ENCODE data around the gene ITGAE. TPM values are rescaled to one million over a fixed set of nuclear protein-coding genes. Genes with fewer than 3 reads are reported as not detected.
A peak's percentile ranks its signal among the peaks of the same experiment; 100 is the strongest.

The ITGAE gene
- total and polyA plus RNA-seq, 7 donors: 25.2 to 51.8 (median 42.9) TPM

DNA sequence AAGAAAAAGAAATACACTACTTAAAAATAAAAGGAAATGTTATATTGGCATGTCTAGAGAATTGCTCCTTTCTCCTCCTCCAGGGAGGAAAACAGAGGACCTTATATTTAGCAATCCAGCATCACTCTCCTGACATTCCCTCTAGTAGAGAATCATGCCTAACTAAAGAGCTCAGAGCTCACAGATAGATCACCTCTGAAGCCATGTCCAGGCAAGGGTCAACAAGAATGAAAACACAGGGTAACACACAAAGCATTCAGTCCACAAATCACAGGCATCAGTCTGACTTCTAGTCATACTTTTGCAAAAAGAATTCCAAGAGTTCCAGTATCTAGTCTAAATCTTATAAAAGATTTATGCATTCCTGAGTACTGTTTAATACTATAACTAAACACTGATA is 81.7 kb downstream of the ITGAE start:
- H3K9me3 ChIP-seq: no peaks in the 10 kb centered on the region
- H3K27me3 ChIP-seq: no peaks in the 10 kb centered on the region
- no peak for TF ChIP-seq EP300 (IDR thresholded peaks at IDR 0.05)
- no peak for TF ChIP-seq POLR2A (IDR thresholded peaks at IDR 0.05)
- no peak for TF ChIP-seq CTCF (IDR thresholded peaks at IDR 0.05)
- TF ChIP-seq POLR2AphosphoS5 (IDR thresholded peaks at IDR 0.05): no peak
- intact Hi-C loops (cut with DNase I): no loop called here
- H3K27ac ChIP-seq: peak overlapping the region in 1 of 4 donors; percentile 56
- no peak overlapping the region for H3K4me3 ChIP-seq
- no peak for DNase-seq
- H3K4me1 ChIP-seq: peaks cover 0 to 30% (median 23%) of the 10 kb centered on the region in 4 donors
- peaks cover 14 to 63% (median 27%) of the 10 kb centered on the region in 4 donors for H3K36me3 ChIP-seq

GRCh38 chr17:3718201-3718600 is 82.8 kb downstream of the ITGAE start:
- no peak for DNase-seq
- H3K36me3 ChIP-seq: peaks cover 14 to 73% (median 27%) of the 10 kb centered on the region in 4 donors
- no peaks in the 10 kb centered on the region for H3K27me3 ChIP-seq
- no peaks in the 10 kb centered on the region for H3K9me3 ChIP-seq
- H3K4me3 ChIP-seq: no peak overlapping the region
- peaks cover 0 to 26% (median 19%) of the 10 kb centered on the region in 4 donors for H3K4me1 ChIP-seq
- TF ChIP-seq CTCF (IDR thresholded peaks at IDR 0.05): no peak
- TF ChIP-seq EP300 (IDR thresholded peaks at IDR 0.05): no peak
- TF ChIP-seq POLR2A (IDR thresholded peaks at IDR 0.05): no peak
- no peak for TF ChIP-seq POLR2AphosphoS5 (IDR thresholded peaks at IDR 0.05)
- intact Hi-C loops (cut with DNase I): no loop called here
- no peak overlapping the region for H3K27ac ChIP-seq
- 90 to 93% methylated on average over 4 of the region's 4 CpGs for WGBS, 2 donors

- no peak overlapping the region for H3K27ac ChIP-seq
- no peak overlapping the region for H3K4me3 ChIP-seq
- no peak for DNase-seq
- 89 to 95% methylated on average over 8 of the region's 8 CpGs for WGBS, 2 donors
- intact Hi-C loops (cut with DNase I): no loop called here
- peaks cover 0 to 8% (median 2%) of the 10 kb centered on the region in 4 donors for H3K4me1 ChIP-seq
- TF ChIP-seq CTCF (IDR thresholded peaks at IDR 0.05) (no peak), EP300 (IDR thresholded peaks at IDR 0.05) (no peak), POLR2A (IDR thresholded peaks at IDR 0.05) (no peak), POLR2AphosphoS5 (IDR thresholded peaks at IDR 0.05) (no peak)
- H3K36me3 ChIP-seq: peaks cover 14 to 86% (median 27%) of the 10 kb centered on the region in 4 donors
- H3K9me3 ChIP-seq: no peaks in the 10 kb centered on the region
- no peaks in the 10 kb centered on the region for H3K27me3 ChIP-seq
Observed at GRCh38 chr17:3715296-3715695, 85.7 kb downstream of the ITGAE start.

GRCh38 chr17:3712811-3713463 is 88.1 kb downstream of the ITGAE start:
- Histone ChIP-seq H3K4me1 (no peaks in the 10 kb centered on the region), H3K36me3 (peaks cover 14 to 64% (median 23%) of the 10 kb centered on the region in 4 donors), H3K4me3 (no peak overlapping the region), H3K9me3 (no peaks in the 10 kb centered on the region), H3K27me3 (no peaks in the 10 kb centered on the region), H3K27ac (no peak overlapping the region)
- intact Hi-C loops (cut with DNase I): no loop called here
- TF ChIP-seq POLR2A (IDR thresholded peaks at IDR 0.05) (no peak), CTCF (IDR thresholded peaks at IDR 0.05) (no peak), EP300 (IDR thresholded peaks at IDR 0.05) (no peak), POLR2AphosphoS5 (IDR thresholded peaks at IDR 0.05) (no peak)
- DNase-seq: no peak
- WGBS, 2 donors: 60 to 76% methylated on average over 13 of the region's 13 CpGs

DNA sequence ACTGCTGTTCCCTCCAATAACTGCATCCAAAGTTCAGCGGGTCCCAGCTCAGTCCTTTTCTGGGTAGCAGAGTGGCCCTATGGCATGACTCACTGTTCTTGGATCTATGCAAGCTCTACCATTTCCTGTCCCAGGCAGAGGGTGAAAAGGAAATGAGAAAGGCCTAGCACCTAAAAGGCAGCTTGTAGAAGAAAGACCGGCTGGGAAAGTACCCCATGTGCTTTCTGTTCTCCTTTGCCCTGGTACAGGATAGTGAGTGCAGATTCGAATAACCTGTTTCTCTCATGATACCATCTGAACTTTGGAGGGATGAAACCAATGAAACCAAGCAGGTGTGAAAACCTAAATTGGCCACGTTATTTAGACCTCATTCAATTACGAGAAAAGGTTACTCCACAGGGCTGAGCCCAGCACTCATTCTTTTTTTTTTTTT is 90.0 kb downstream of the ITGAE start:
- Histone ChIP-seq H3K4me3 (no peak overlapping the region), H3K4me1 (no peaks in the 10 kb centered on the region), H3K9me3 (no peaks in the 10 kb centered on the region), H3K36me3 (peaks cover 11 to 44% (median 15%) of the 10 kb centered on the region in 4 donors), H3K27ac (no peak overlapping the region), H3K27me3 (no peaks in the 10 kb centered on the region)
- TF ChIP-seq POLR2AphosphoS5 (IDR thresholded peaks at IDR 0.05) (no peak), EP300 (IDR thresholded peaks at IDR 0.05) (no peak), CTCF (IDR thresholded peaks at IDR 0.05) (no peak), POLR2A (IDR thresholded peaks at IDR 0.05) (no peak)
- DNase-seq: no peak
- intact Hi-C loops (cut with DNase I): no loop called here
- 45 to 76% methylated on average over 5 of the region's 5 CpGs for WGBS, 2 donors

All from sigmoid colon (tissue), 7 donors.